DMS79 treated with DMSO at 0.1 percent for 48 hours (cell line): ENCODE results near the gene SPRN.
"Not testable (repeated sequence)": the region's sequence is repeated elsewhere in the genome, so short reads cannot be mapped to it uniquely, and the experiment has no call there.

Experiments
- DNase-seq: peaks from one replicate; lab custom pipeline; 2025; lab: John Stamatoyannopoulos, UW

SPRN gene

DNA sequence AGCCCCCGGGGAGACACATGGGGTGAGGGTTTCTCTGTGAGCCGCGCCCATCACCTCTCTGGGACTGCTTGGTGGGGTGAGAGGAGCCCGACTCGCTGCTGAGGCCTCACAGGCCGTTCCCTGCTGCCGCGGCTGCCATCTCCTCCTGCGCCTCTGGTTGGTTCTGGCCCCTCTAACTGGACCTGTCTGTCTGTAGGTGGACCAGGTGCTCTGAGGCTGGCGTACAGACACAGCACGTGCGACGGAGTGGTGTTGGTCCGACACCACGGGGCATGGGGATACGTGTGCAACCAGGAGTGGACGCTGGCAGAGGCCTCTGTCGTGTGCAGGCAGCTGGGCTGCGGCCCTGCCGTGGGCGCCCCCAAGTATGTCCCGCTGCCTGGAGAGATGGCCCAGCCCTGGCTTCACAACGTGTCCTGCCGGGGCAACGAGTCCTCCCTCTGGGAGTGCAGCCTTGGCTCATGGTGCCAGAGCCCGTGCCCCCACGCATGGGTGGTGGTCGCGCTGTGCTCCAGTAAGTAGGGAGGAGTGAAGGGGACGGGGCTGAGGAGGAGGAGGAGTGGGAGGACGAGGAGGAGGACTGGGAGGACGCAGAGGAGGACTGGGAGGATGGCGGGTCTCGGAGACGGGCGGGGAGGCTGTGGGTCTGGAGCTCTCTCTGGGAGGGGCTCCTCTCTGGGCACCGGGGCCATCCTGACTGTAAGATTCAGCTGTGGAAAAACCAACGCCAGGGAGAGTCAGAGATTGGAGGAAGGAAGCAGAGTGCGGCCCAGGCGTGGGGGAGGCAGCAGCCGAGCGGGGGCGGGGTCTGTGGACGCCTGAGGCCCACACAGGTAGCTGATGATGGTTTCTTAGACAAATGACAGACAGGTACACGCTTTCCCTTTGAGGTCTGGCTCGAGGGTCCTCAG is 31.9 kb upstream of the SPRN start:
- DNase-seq: no peak

DNA sequence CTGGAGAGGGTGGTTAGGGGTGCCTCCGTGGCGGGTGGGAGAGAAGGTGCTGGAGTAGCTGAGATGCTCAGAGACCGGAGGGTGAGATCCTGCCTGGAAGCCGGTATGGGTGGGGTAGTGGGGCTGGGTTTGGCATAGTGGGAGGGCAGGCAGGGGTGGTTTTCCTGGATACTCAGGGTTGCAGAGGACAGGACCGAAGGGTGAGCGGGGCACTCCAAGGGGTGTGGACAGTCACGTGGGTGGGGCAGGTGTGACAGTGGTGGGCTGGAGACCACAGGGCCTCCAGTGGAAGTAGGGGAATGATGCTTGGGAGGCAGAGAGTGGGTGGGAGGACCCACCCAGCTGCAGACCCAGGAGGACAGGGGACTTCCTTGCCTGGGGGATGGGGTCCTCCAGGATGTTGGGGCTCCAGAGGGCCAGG is 31.2 kb upstream of the SPRN start:
- DNase-seq: no peak

DNA sequence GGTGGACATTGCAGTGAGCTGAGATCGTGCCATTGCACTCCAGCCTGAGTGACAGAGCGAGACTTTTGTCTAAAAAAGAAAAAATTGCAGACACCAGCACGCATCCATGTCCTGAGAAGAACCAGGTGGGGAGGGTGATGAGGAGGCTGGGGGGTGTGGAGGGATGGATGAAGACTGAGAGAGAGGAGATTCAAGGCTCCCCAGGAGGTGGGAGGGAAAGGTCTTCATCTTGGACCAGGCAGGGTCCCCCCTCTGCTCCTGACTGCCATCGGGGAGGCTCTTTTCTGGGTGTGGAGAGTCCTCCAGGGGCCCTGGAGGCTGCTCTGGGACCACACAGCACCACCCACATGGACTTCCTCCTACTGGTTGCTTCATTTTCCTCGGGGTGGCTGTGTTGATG is 30.8 kb upstream of the SPRN start:
- no peak for DNase-seq

DNA sequence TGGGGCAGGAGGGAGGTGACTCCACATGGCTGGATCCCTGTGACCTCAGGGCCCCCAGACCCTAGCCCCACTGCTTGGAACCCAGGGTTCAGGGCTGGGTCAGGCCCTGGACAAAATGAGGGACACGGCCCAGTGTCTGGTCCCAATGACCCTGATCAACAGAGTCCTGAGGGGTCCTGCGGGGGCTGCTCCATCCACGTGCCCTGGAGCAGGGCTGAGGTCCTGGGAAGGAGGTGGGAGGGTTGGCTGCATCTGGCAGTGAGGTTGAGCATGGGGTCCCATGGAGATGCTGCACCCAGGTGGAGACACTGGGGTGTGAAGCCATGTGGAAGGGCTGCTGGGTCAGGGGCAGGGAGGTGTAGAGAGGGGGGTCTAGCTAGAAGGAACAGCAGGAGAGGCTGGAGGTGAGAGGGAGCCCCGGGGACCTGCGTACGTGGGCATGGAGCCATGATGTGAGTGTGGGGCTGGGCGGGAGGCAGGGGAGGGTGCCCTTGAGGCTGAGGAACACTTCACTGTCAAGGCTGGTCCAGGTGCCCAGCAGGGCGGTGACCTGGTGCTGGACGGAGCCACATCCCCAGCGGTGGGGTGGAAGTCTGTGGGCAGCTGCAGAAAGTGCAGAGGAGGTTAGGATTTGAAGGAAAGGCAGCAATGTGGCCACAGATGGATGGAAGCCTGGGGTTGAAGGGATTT is 29.9 kb upstream of the SPRN start:
- DNase-seq: no peak

DNA sequence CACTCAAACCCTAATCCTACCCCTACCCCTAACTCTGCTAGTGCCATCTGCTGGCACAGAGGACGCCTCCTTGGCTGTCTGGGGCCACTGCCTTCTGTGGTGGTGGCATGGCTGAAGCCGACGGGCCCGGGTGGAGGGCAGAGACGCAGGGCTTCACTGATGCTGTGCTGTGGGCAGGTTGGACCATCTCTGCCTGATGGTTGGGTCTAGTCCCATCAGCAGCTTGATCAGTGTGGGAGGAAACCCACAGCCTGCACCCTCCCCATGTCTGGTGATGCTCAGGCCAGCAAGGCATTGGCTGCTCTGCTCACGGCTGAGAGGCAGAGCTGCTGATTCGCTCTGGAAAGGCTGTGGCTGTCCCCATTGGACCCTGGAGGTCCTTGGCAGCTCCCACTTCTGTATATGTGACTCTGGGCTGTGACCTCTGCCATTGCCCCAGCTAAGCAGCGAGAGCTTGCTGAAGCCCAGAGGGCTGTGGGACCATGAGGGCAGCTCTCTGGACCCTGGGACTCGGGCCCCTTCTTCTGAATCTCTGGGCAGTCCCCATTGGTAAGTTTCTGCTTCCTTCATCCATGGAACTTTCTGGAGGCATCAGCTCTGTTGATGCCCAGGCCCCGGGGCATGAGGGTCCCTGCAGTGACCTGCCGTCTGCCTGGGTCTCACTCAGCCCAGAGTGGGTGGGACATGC is 29.2 kb upstream of the SPRN start, which contains the start of gene SCART1:
SCART1 (plus strand) TSS at position 430 of the 688 bp plus-strand sequence; CDS start at position 483, 53 bp downstream.
- no peak for DNase-seq

DNA sequence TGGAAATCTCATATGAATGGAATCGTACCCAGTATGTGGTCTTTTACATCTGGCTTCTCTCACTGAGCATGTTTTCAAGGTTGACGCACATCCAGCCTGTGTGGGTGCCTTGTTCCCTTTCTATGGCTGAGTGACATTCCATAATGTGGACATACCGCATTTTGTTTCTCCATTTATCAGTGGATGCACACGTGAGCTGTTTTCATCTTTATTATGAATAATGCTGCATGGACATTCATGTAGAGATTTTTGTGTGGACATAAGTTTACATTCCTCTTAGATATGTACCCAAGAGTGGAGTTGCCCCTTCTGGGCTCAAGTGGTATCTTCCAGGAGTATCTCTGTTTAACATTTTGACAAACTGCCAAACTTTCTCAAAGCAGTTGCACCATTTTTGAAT is 28.0 kb upstream of the SPRN start:
- DNase-seq: no peak

DNA sequence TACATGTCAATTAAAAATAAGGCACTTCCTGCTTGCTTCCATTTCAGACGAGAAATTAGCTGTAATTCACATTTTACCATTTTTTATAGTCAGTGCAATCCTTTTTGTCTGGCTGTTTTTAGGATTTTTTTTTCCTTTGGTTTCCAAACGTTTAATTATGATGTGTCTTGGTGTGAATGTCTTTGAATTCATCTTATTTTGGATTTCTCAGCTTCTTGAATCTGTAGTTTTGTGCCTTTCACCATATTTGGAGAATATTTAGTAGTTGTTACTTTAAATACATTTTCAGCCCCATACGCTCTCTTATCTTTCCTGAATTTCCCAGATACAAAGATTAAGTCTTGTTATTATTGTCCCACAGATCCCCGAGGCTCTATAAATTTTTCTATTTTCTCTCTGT is 26.9 kb upstream of the SPRN start:
- DNase-seq: no peak

DNA sequence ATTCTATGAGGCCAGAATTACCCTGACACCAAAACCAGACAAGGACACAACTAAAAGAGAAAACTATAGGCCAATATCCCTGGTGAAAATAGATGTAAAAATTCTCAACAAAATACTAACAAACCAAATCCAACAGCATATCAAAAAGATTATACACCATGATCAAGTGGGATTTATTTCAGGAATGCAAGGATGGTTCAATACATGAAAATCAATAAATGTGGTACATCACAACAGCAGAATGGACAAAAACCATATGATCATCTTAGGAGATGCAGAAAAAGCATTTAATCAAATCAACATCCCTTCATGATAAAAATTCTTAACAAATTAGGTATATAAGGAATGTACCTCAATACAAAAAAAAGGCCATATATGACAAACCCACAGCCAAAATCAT is 23.7 kb upstream of the SPRN start:
- DNase-seq: no peak

DNA sequence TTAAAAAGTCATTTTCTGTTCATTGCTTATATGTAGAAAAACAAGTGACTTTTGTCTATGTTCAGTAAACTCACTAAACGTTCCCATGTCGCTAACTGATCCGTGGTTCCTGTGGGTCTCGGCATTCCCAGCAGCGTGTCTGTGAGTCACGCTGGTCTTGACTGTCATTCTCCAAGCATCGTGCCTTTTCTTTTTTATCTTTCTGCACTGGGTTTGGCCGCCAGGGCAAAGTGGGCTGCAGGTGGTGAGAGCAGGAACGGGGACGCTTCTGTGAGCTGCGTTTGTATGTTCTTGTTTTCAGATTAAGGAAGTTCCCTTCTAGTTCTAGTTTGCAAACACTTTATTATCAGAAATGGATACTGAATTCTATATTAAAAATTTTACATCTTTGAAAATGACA is 22.6 kb upstream of the SPRN start:
- DNase-seq: no peak

DNA sequence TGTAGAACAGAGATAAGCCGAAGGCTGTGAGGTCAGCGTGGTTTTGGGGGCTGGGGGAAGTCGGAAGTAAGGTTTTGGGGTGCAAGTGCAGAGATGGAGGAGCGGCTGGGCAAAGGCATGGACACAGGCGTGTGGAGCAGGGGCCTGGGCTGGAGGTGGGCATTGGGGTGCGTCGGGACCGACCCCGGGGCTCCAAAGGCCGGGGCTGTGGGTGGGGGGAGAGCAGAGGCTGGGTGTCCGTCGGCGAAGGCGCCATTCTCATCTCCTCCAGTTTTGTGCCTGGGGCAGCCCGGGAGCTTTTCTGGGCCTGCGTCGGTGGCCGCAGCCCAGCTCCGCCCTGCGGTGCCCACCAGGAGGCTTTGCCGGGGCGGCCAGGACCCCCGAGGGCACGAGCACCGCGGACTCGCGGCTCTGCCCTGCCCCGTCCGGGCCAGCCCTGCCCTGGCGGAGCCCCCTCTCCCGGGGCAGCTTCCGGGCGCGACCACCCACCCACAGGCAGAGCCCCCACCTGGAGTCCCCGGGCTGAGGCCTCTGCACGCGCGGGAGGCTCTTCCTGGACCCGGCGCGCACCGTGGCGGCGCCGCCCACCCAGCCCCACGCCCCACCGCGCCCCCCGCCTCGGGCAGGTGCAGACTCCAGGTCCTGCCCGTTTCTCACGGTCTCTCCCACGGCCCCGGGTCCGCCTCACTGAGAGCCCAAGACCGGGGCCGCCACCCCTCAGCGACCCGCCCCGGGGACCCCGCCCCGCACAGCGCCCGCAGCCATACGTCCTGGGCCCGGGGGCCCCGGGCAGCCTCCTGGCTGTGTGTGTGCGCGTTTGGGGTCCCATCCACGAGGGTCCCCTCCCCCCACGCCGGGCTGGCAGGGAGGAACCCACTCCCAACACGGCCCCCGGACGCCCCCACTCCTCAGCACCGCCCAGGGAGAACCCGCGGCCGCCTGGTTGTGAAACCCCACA is 21.6 kb upstream of the SPRN start:
- no peak for DNase-seq

DNA sequence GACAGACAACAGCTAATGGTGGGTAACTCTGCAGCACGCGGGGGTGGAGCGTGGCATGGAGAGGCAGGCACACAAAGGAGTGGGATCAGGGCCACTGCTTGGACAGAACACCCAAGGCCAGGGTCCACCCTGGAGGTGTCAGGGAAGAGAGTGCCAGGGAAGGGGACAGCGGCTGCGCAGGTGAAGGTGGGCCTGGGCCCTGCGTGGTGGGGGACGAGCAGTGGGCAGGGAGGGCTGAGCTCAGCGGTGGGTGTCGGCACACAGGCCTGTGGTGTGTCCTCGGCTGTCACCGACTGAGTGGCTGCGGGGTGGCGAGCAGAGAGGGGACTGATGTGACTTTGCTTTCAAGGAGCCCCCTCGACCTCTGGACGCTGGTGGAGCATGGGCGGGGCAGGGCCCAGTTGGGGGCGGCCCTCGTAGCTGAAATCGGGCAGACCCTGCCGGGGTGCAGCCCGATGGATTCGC is 20.9 kb upstream of the SPRN start:
- DNase-seq: no peak

DNA sequence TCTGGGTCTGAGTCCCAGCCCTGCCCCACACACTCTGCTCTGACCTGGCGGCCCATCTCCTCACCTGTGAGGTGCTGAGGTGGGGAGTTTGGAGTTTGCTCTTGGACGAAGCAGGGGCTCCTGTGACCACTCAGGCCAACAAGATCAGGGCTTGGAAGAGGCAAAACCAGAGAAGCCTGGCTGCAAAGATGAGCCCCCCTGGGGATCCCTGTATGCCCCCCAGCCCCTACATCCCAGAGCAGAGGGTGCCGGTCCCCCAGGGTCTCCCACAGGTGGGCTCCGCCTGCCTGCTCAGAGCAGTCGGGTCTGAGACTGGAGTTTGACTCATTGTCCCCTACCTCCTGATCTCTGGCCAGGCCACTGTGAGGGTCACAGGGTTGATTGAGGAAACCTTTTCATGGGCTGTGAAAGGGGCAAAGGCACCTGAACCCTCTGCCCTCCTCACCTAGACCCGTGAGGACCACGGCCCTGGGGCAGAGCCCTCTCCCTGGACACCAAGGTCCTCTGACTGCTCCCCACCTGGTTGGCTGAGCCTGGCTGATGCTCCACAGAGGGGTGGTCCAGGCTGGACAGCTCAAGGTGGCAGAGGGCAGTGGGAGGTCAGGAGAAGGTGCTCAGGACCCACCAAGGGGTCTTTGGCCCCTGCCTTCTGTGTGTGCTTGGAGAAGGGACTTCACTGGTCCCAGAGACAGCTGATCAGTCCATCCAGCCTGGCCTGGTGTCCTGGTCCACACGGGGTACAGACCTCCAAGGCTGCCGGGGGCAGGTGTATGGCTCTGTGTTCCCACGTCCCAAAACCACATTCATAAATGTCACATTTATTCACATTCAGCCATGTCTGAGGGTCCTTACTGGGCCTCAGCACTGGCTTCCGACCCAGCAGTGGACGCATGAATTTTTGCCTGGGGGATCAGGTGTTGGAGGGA is 20.2 kb upstream of the SPRN start:
- DNase-seq: no peak

DNA sequence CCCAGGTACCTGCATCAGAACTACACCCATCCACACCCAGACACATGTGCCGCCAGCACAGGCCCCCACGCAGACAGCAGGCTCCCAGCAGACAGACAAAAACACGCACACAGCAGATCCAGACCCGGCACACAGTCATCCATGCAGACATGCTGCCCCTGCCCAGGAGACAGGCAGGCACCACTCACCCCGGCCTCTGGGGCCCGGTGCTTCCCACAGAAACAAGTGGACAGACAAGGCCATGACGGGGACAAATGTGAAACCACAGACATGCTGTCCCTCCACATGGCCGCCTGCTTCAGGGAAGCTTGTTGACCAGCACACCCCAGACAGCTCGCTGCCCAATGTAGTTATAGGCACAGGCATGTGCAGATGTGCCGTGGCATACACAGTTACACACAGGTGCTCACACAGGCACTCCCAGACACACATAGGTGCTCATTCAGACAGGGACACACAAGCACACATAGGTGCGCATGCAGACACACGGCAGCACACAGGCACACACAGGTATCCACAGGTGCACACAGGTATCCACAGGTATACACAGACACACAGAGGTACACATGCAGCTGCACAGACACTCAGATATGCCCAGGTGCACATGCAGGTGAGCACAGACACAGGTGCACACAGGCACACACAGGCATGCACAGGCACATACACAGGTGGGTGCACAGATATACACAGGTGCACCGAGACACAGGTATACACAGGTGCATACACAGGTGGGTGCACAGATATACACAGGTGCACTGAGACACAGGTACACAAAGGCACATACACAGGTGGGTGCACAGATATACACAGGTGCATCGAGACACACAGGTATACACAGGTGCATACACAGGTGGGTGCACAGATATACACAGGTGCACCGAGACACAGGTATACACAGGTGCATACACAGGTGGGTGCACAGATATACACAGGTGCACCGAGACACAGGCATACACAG is 18.8 kb upstream of the SPRN start:
- DNase-seq: no peak

DNA sequence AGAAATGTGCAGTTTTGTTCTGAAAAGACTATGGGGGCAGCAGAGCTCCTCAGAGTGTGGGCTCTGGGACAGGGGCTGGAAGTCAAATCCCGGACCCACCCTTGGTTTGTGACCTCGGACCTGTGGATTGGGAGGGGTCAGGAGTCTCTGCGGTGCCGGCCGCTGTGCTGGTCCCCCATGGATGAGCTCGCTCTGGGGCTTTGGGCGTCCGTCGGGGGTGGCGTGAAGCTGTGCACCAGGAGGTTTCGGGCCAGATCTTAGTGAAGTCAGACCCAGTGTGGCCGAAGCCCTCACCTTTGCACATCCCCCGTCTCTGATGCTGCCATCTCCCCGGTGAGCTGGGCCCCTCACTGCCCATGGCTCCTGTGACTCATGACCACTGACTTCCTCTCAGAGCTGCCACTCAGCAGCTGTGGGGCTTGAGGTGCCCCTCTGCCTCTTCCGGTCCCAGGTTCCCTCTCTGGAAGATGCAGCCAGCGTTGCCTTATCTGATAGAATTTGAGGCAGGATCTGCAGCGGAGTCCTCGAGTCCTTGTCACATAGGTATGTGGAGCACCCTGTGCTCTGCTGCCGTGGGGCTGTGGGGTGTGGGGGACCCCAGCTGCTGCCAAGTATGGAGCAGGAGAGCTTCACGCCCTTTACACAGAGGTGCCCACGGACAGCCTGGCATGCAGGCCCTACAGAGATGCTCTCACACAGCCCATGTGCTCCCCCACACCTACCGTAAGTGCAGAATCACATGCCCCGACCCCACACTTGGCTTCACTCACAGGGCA is 18.0 kb upstream of the SPRN start:
- DNase-seq: no peak

DNA sequence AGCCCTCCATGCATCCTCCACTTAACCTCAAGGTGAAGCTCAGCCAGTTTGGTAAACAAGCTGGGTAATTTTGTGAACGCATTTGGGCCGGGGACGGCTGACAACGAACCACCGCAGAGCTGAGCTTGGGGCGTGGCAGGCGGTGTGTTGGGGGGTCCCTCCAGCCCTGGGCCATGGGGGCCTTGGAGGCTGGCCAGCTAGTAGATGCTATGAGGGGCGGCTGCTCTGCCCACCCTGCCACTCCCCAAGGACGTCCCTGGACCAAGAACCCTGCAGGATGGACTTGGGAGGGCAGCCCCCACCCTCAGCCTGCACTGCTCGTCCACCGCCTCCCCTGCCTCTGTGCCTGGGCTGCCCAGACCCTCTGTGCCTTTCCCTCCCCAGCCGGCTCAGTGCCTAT is 17.4 kb upstream of the SPRN start:
- no peak for DNase-seq

DNA sequence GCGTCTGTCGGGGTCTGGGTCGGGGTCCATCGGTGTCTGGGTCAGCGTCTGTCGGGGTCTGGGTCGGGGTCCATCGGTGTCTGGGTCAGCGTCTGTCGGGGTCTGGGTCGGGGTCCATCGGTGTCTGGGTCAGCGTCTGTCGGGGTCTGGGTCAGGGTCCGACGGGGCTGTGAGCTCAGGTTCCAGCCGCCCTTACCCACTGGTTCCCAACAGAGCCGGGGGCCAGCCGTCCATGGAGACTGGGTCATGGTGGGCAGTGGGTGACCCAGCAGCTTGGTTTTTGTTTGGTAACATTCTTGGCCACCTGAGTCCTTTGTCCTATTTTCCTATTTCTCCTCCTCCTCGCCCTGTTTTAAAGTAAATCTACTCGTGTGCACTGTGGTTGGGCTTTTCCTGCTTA is 16.9 kb upstream of the SPRN start:
- DNase-seq: not testable (repeated sequence)

DNA sequence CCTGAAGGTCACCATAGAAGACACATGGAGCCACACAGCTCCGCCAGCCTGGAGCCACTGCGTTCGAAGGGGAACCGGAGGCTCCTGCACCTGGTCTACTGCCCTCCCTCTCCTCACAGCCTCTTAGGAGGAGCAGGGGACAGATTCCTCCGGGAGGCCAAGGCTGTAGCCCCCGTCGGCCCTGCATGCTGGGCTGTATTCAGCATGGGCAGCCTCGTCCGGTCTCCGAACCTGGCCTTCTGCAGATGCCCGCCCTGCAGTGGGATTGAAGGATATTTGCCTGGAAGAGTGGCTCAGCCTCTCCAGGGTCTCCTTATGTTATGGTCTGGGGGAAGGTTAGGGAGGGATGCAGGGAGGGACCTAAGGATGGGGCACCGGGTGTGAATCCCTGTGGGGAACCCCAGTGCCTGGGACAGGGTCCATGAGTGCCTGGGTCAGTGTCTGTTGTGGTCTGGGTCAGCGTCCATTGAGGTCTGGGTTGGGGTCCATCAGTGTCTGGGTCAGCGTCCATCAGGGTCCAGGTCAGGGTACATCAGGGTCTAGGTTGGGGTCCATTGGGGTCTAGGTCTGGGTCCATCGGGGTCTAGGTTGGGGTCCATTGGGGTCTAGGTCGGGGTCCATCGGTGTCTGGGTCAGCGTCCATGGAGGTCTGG is 16.3 kb upstream of the SPRN start:
- no peak for DNase-seq
